Mesenchymal stem cell (in vitro differentiated cells and primary cell): Measurements from ENCODE around the gene NTN5.
A peak's percentile ranks its signal among the peaks of the same experiment; 100 is the strongest.

Experiments used
- DNase-seq: peaks from one replicate; pipeline ENCODE4 v3.0.0-alpha.2; 2013
- H2AFZ ChIP-seq: one replicate; pipeline ENCODE4 v1.6.1; 2013; ENCODE audit warnings: low read depth, mild to moderate bottlenecking, control low read depth, inconsistent platforms, low read length, moderate library complexity
- H2AK5ac ChIP-seq: 2 replicates; pipeline ENCODE4 v1.6.1; 2013; ENCODE audit warnings: low read length, moderate library complexity, mild to moderate bottlenecking, inconsistent platforms; ENCODE audit not compliant: severe bottlenecking
- H2BK120ac ChIP-seq: one replicate; pipeline ENCODE4 v1.6.1; 2013; ENCODE audit warnings: low read depth, mild to moderate bottlenecking, inconsistent platforms, low read length, moderate library complexity
- H2BK12ac ChIP-seq, 2 experiments: one replicate each; pipeline ENCODE4 v1.6.1; 2013; ENCODE audit warnings: inconsistent platforms in 2 of 2, low read length in 2 of 2, mild to moderate bottlenecking in 2 of 2, moderate library complexity in 2 of 2, control low read depth in 1 of 2
- H2BK15ac ChIP-seq: one replicate; pipeline ENCODE4 v1.6.1; 2013; ENCODE audit warnings: mild to moderate bottlenecking, low read depth, inconsistent platforms; ENCODE audit not compliant: poor library complexity, severe bottlenecking
- H2BK5ac ChIP-seq: 2 replicates; pipeline ENCODE4 v1.6.1; 2013; ENCODE audit warnings: low read depth, mild to moderate bottlenecking, low read length, control low read depth, inconsistent platforms; ENCODE audit not compliant: poor library complexity, severe bottlenecking
- H3K14ac ChIP-seq, 2 experiments: one replicate each; pipeline ENCODE4 v1.6.1; 2013; ENCODE audit warnings: inconsistent platforms in 2 of 2, low read length in 2 of 2, control low read depth in 1 of 2, mild to moderate bottlenecking in 1 of 2, moderate library complexity in 1 of 2
- H3K18ac ChIP-seq, 2 experiments: one replicate each; pipeline ENCODE4 v1.6.1; 2013; ENCODE audit warnings: inconsistent platforms in 2 of 2, low read length in 2 of 2, control low read depth in 1 of 2, low read depth in 1 of 2, mild to moderate bottlenecking in 1 of 2
- H3K23ac ChIP-seq, 2 experiments: one replicate each; pipeline ENCODE4 v1.6.1; 2013; ENCODE audit warnings: inconsistent platforms in 2 of 2, low read length in 2 of 2, mild to moderate bottlenecking in 2 of 2, moderate library complexity in 2 of 2, control low read depth in 1 of 2
- H3K27ac ChIP-seq: 2 replicates; pipeline ENCODE4 v1.5.1; 2013; ENCODE audit warnings: mild to moderate bottlenecking, moderate library complexity, low read length, control low read depth, inconsistent platforms; ENCODE audit not compliant: poor library complexity, severe bottlenecking
- H3K27me3 ChIP-seq, 2 experiments: 2 replicates each; pipeline versions ENCODE4 v1.6.1 to v1.7.0; 2013; ENCODE audit warnings: low read length in 2 of 2, mild to moderate bottlenecking in 2 of 2, moderate library complexity in 2 of 2, control low read depth in 1 of 2, inconsistent platforms in 1 of 2; ENCODE audit not compliant: control insufficient read depth in 1 of 2, insufficient read depth in 1 of 2
- H3K36me3 ChIP-seq, 2 experiments: 2 replicates each; pipeline versions ENCODE4 v1.6.1 to v1.7.0; 2013; ENCODE audit warnings: low read length in 2 of 2, control low read depth in 1 of 2, inconsistent platforms in 1 of 2, low read depth in 1 of 2, mild to moderate bottlenecking in 1 of 2; ENCODE audit not compliant: insufficient read depth in 2 of 2, control insufficient read depth in 1 of 2
- H3K4ac ChIP-seq, 2 experiments: one replicate each; pipeline ENCODE4 v1.6.1; 2013; ENCODE audit warnings: inconsistent platforms in 2 of 2, low read length in 2 of 2, mild to moderate bottlenecking in 2 of 2, moderate library complexity in 2 of 2, control low read depth in 1 of 2, low read depth in 1 of 2
- H3K4me1 ChIP-seq: 2 replicates; pipeline ENCODE4 v1.6.1; 2013; ENCODE audit warnings: low read depth, low read length, control low read depth; ENCODE audit not compliant: control insufficient read depth, insufficient read depth
- H3K4me2 ChIP-seq: 2 replicates; pipeline ENCODE4 v1.6.1; 2013; ENCODE audit warnings: low read length, mild to moderate bottlenecking, inconsistent platforms; ENCODE audit not compliant: poor library complexity, severe bottlenecking
- H3K4me3 ChIP-seq, 2 experiments: 2 replicates each; pipeline versions ENCODE4 v1.5.1 to v1.7.0; 2013; ENCODE audit warnings: low read length in 2 of 2, mild to moderate bottlenecking in 2 of 2, control low read depth in 1 of 2, low read depth in 1 of 2; ENCODE audit not compliant: insufficient read depth in 1 of 2
- H3K79me1 ChIP-seq: replicated peaks from 2 replicates; pipeline ENCODE4 v1.6.1; 2013; ENCODE audit warnings: mild to moderate bottlenecking, control low read depth, low read length, inconsistent platforms; ENCODE audit not compliant: poor library complexity, severe bottlenecking
- H3K9ac ChIP-seq: 2 replicates; pipeline ENCODE4 v1.7.0; 2013; ENCODE audit warnings: mild to moderate bottlenecking, low read length, moderate library complexity
- H3K9me3 ChIP-seq: 2 replicates; pipeline ENCODE4 v1.7.0; 2013; ENCODE audit warnings: mild to moderate bottlenecking, low read length; ENCODE audit not compliant: control insufficient read depth
- H4K8ac ChIP-seq: one replicate; pipeline ENCODE4 v1.6.1; 2013; ENCODE audit warnings: inconsistent platforms, mild to moderate bottlenecking, low read length, moderate library complexity
- H4K91ac ChIP-seq: one replicate; pipeline ENCODE4 v1.6.1; 2013; ENCODE audit warnings: mild to moderate bottlenecking, low read length, inconsistent platforms
- WGBS: methylation state at CpG from one replicate; pipeline ENCODE4 v1.1.7; 2013; ENCODE audit warnings: mixed read lengths; 5-methylcytosine and 5-hydroxymethylcytosine counted together

NTN5 gene

GRCh38 chr19:48716562-48717291, 43.9 kb upstream of the NTN5 start:
- peak overlapping the region; percentile 78 for H4K91ac ChIP-seq
- peak overlapping the region in 1 of 2 experiments; percentile 65 for H2BK12ac ChIP-seq
- peaks cover 18% of the 10 kb centered on the region for H3K79me1 ChIP-seq
- no peaks in the 10 kb centered on the region for H3K27me3 ChIP-seq
- WGBS = 12% methylated on average over 24 of the region's 24 CpGs
- peak overlapping the region; percentile 92 for H2AFZ ChIP-seq
- peak overlapping the region; percentile 61 to 86 for H3K18ac ChIP-seq
- peak overlapping the region; percentile 39 to 82 for H3K4me3 ChIP-seq
- H3K14ac ChIP-seq = peak overlapping the region in 1 of 2 experiments; percentile 35
- peak overlapping the region; percentile 57 for H3K4me2 ChIP-seq
- no peaks in the 10 kb centered on the region for H3K9me3 ChIP-seq
- peak overlapping the region; percentile 30 for H4K8ac ChIP-seq
- H2BK120ac ChIP-seq = peak overlapping the region; percentile 57
- H3K36me3 ChIP-seq = no peaks in the 10 kb centered on the region
- peak overlapping the region; percentile 62 for H2AK5ac ChIP-seq
- peak overlapping the region; percentile 47 to 62 for H3K4ac ChIP-seq
- peak overlapping the region; percentile 90 for H3K9ac ChIP-seq
- peaks cover 31% of the 10 kb centered on the region for H3K4me1 ChIP-seq
- no peak overlapping the region for H3K23ac ChIP-seq
- H2BK15ac ChIP-seq = peak overlapping the region; percentile 13
- no peak overlapping the region for H3K27ac ChIP-seq
- peak; percentile 22 for DNase-seq
- no peak overlapping the region for H2BK5ac ChIP-seq

- Histone ChIP-seq H3K18ac (peak overlapping the region in 1 of 2 experiments; percentile 37), H3K23ac (no peak overlapping the region)
- DNase-seq = no peak
These were observed 42.9 kb upstream of the NTN5 start for GRCh38 chr19:48715681-48716171.

GRCh38 chr19:48714759-48715675, 42.2 kb upstream of the NTN5 start:
- Histone ChIP-seq H3K9ac (peak overlapping the region; percentile 90), H4K91ac (peak overlapping the region; percentile 95), H3K4me1 (peaks cover 25% of the 10 kb centered on the region), H3K9me3 (peaks cover 3% of the 10 kb centered on the region), H3K14ac (peak overlapping the region in 1 of 2 experiments; percentile 30), H3K79me1 (peaks cover 18% of the 10 kb centered on the region), H2BK12ac (peak overlapping the region; percentile 31 to 72), H2BK120ac (peak overlapping the region; percentile 82), H2BK5ac (peak overlapping the region; percentile 83), H2AK5ac (peak overlapping the region; percentile 43), H3K4ac (peak overlapping the region; percentile 32 to 92), H3K4me2 (peak overlapping the region; percentile 92), H3K36me3 (no peaks in the 10 kb centered on the region), H3K27ac (peak overlapping the region; percentile 75), H3K18ac (peak overlapping the region; percentile 62 to 97), H2BK15ac (no peak overlapping the region), H2AFZ (no peak overlapping the region), H4K8ac (peak overlapping the region; percentile 94), H3K27me3 (no peaks in the 10 kb centered on the region), H3K23ac (peak overlapping the region in 1 of 2 experiments; percentile 52), H3K4me3 (peak overlapping the region; percentile 31 to 82)
- no peak for DNase-seq
- WGBS = 78% methylated on average over 26 of the region's 26 CpGs

More at GRCh38 chr19:48715681-48716171, 42.9 kb upstream of the NTN5 start:
- Histone ChIP-seq H3K79me1 (peaks cover 18% of the 10 kb centered on the region), H3K9me3 (peaks cover 3% of the 10 kb centered on the region), H2BK5ac (no peak overlapping the region), H3K27me3 (no peaks in the 10 kb centered on the region), H4K8ac (no peak overlapping the region), H2BK120ac (no peak overlapping the region), H3K4me1 (peaks cover 29% of the 10 kb centered on the region), H4K91ac (peak overlapping the region; percentile 84), H3K14ac (no peak overlapping the region), H3K27ac (no peak overlapping the region), H2AK5ac (no peak overlapping the region), H2BK15ac (peak overlapping the region; percentile 77), H3K36me3 (no peaks in the 10 kb centered on the region), H3K4me2 (no peak overlapping the region), H2AFZ (no peak overlapping the region), H3K4ac (peak overlapping the region in 1 of 2 experiments; percentile 92), H3K9ac (peak overlapping the region; percentile 90), H2BK12ac (peak overlapping the region in 1 of 2 experiments; percentile 24), H3K4me3 (peak overlapping the region in 1 of 2 experiments; percentile 82)
- WGBS = 95% methylated on average over 15 of the region's 19 CpGs
